ENCODE data around the gene PAK6. TPM values are rescaled to one million over a fixed set of nuclear protein-coding genes. Genes with fewer than 3 reads are reported as not detected.

The PAK6 gene
- total RNA-seq, 1 experiment from 2014 or later, result 0.84 TPM

- intact Hi-C loops (cut with micrococcal nuclease; ENCODE audit: unreplicated experiment), result no loop called here
- no peaks in the 10 kb centered on the region for H3K36me3 ChIP-seq (ENCODE audit: insufficient read depth, low read length, poor library complexity, severe bottlenecking)
- H3K9me3 ChIP-seq (ENCODE audit: low read depth, low read length, poor library complexity, severe bottlenecking), result no peaks in the 10 kb centered on the region
- ChIA-PET CTCF (no interaction called here), POLR2A (ENCODE audit: low non-redundant PET) (no interaction called here)
- no peaks in the 10 kb centered on the region for H3K27me3 ChIP-seq (replicated peaks; ENCODE audit: insufficient read depth, low read depth, low read length, poor library complexity)
- peaks cover 1% of the 10 kb centered on the region for H3K4me1 ChIP-seq (ENCODE audit: insufficient read depth, low read length, poor library complexity, severe bottlenecking)
- TF ChIP-seq, protein P1, sequence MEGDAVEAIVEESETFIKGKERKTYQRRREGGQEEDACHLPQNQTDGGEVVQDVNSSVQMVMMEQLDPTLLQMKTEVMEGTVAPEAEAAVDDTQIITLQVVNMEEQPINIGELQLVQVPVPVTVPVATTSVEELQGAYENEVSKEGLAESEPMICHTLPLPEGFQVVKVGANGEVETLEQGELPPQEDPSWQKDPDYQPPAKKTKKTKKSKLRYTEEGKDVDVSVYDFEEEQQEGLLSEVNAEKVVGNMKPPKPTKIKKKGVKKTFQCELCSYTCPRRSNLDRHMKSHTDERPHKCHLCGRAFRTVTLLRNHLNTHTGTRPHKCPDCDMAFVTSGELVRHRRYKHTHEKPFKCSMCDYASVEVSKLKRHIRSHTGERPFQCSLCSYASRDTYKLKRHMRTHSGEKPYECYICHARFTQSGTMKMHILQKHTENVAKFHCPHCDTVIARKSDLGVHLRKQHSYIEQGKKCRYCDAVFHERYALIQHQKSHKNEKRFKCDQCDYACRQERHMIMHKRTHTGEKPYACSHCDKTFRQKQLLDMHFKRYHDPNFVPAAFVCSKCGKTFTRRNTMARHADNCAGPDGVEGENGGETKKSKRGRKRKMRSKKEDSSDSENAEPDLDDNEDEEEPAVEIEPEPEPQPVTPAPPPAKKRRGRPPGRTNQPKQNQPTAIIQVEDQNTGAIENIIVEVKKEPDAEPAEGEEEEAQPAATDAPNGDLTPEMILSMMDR (conservative IDR thresholded peaks at IDR 0.05; ENCODE audit: low read depth, low read length), result no peak
- TF ChIP-seq EZH2 (IDR thresholded peaks at IDR 0.05; ENCODE audit: borderline replicate concordance, low read depth, low read length, poor library complexity, severe bottlenecking), result no peak
- no peak overlapping the region for H3K27ac ChIP-seq (ENCODE audit: low read depth, low read length, poor library complexity, severe bottlenecking)
- no TSS peak for BruUV-seq (replicated peaks)
- DNase-seq (ENCODE audit: low spot score), result no peak
- no peak overlapping the region for H3K4me3 ChIP-seq (ENCODE audit: low read depth, low read length, poor library complexity, severe bottlenecking)
Measured at GRCh38 chr15:40258544-40258943, 19.7 kb downstream of the PAK6 start.

GRCh38 chr15:40259021-40259420, 20.2 kb downstream of the PAK6 start:
- Histone ChIP-seq H3K9me3 (ENCODE audit: low read depth, low read length, poor library complexity, severe bottlenecking) (no peaks in the 10 kb centered on the region), H3K4me1 (ENCODE audit: insufficient read depth, low read length, poor library complexity, severe bottlenecking) (peaks cover 1% of the 10 kb centered on the region), H3K36me3 (ENCODE audit: insufficient read depth, low read length, poor library complexity, severe bottlenecking) (no peaks in the 10 kb centered on the region), H3K27ac (ENCODE audit: low read depth, low read length, poor library complexity, severe bottlenecking) (no peak overlapping the region), H3K4me3 (ENCODE audit: low read depth, low read length, poor library complexity, severe bottlenecking) (no peak overlapping the region), H3K27me3 (replicated peaks; ENCODE audit: insufficient read depth, low read depth, low read length, poor library complexity) (no peaks in the 10 kb centered on the region)
- no TSS peak for BruUV-seq (replicated peaks)
- ChIA-PET CTCF (no interaction called here), POLR2A (ENCODE audit: low non-redundant PET) (no interaction called here)
- intact Hi-C loops (cut with micrococcal nuclease; ENCODE audit: unreplicated experiment), result no loop called here
- TF ChIP-seq EZH2 (IDR thresholded peaks at IDR 0.05; ENCODE audit: borderline replicate concordance, low read depth, low read length, poor library complexity, severe bottlenecking), result no peak
- TF ChIP-seq, protein P1 (conservative IDR thresholded peaks at IDR 0.05; ENCODE audit: low read depth, low read length), result no peak
- no peak for DNase-seq (ENCODE audit: low spot score)

DNA sequence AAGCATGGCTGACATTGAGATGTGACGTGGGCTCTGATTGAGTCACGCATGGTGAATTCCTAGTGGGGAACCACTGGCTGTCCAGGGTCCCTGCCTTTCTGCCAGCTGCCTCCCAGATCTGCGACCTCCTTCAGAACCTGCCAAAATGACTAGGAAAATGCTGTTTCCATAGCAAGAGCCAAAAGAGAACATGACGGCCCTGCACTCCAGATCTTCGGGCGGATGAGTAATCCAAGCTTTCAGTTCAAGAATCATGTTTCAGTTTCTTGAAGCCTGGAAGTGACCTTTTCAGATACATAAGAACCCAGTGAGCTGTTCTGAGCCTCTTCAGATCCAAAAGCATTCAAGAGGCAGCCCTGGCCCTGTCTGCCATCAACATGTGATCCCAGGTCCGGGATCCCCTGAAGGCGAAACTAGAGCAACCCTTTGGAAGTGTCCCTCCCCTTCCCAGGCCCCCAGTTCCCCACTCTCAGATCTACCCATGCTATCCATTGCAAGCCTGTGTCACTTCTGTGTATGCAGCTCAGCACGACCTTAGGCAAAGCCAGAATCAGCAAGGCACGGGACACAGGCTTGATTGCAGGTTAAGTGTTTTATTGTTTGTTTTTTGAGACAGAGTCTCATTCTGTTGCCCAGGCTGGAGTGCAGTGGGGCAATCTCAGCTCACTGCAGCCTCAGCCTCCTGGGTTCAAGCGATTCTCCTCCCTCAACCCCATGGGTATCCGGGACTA, 24.3 kb downstream of the PAK6 start:
- ChIA-PET POLR2A (ENCODE audit: low non-redundant PET) (no interaction called here), CTCF (interaction anchor here (0.6 to 1.6 kb wide), 2 partner anchors 16 to 356 kb away, joined by 3 to 8 read pairs; no protein-coding TSS in a partner anchor)
- BruUV-seq (replicated peaks), result no TSS peak
- no peaks in the 10 kb centered on the region for H3K9me3 ChIP-seq (ENCODE audit: low read depth, low read length, poor library complexity, severe bottlenecking)
- intact Hi-C loops (cut with micrococcal nuclease; ENCODE audit: unreplicated experiment), result no loop called here
- no peak for DNase-seq (ENCODE audit: low spot score)
- H3K4me1 ChIP-seq (ENCODE audit: insufficient read depth, low read length, poor library complexity, severe bottlenecking), result peaks cover 10% of the 10 kb centered on the region
- no peak overlapping the region for H3K4me3 ChIP-seq (ENCODE audit: low read depth, low read length, poor library complexity, severe bottlenecking)
- H3K36me3 ChIP-seq (ENCODE audit: insufficient read depth, low read length, poor library complexity, severe bottlenecking), result no peaks in the 10 kb centered on the region
- H3K27ac ChIP-seq (ENCODE audit: low read depth, low read length, poor library complexity, severe bottlenecking), result no peak overlapping the region
- no peaks in the 10 kb centered on the region for H3K27me3 ChIP-seq (replicated peaks; ENCODE audit: insufficient read depth, low read depth, low read length, poor library complexity)
- TF ChIP-seq, protein P1 (conservative IDR thresholded peaks at IDR 0.05; ENCODE audit: low read depth, low read length), result no peak
- no peak for TF ChIP-seq EZH2 (IDR thresholded peaks at IDR 0.05; ENCODE audit: borderline replicate concordance, low read depth, low read length, poor library complexity, severe bottlenecking)
